Natural killer cell (primary cell): ENCODE measurements around the gene CDC27. TPM values are rescaled to one million over a fixed set of nuclear protein-coding genes. Genes with fewer than 3 reads are reported as not detected.
"Not testable (repeated sequence)": the region's sequence is repeated elsewhere in the genome, so short reads cannot be mapped to it uniquely, and the experiment has no call there.

ENCODE experiments used
- ATAC-seq, 3 donors: fragments of 150-1000 bp in 2 of 3; fragments of 200-7000 bp in 1 of 3; cut with Tn5 transposase; 1 replicate in 1 of 3; 2 replicates in 2 of 3; pipeline ENCODE4 v1.10.0; 2021; ENCODE audit warnings: mild to moderate bottlenecking in 2 of 3, moderate library complexity in 2 of 3
- DNase-seq, 2 donors: peaks; one replicate each; pipeline versions ENCODE4 v3.0.0 to v3.0.0-alpha.2; 2013 to 2021; ENCODE audit warnings: mixed read lengths in 1 of 2
- H3K27ac ChIP-seq: one replicate; pipeline ENCODE4 v1.5.1; 2013; ENCODE audit warnings: mild to moderate bottlenecking, low read length
- H3K27me3 ChIP-seq: one replicate; pipeline ENCODE4 v1.6.1; 2013; ENCODE audit warnings: low read length; ENCODE audit not compliant: control insufficient read depth, insufficient read depth
- H3K36me3 ChIP-seq: one replicate; pipeline ENCODE4 v1.6.1; 2013; ENCODE audit warnings: low read length; ENCODE audit not compliant: control insufficient read depth, insufficient read depth
- H3K4me1 ChIP-seq: one replicate; pipeline ENCODE4 v1.6.1; 2013; ENCODE audit warnings: low read length; ENCODE audit not compliant: control insufficient read depth, insufficient read depth
- H3K4me3 ChIP-seq: one replicate; pipeline ENCODE4 v1.5.1; 2013; ENCODE audit warnings: low read length
- H3K9me3 ChIP-seq: one replicate; pipeline ENCODE4 v1.6.1; 2013; ENCODE audit warnings: low read length; ENCODE audit not compliant: control insufficient read depth, insufficient read depth
- H3K27ac Mint-ChIP-seq, 2 donors: one replicate each; pipeline ENCODE4 v1.8.0; 2022; ENCODE audit warnings: mild to moderate bottlenecking in 2 of 2, mixed read lengths in 2 of 2, moderate library complexity in 1 of 2
- H3K27me3 Mint-ChIP-seq, 2 donors: one replicate each; pipeline ENCODE4 v1.8.0; 2022; ENCODE audit warnings: low read depth in 2 of 2, mixed read lengths in 2 of 2
- H3K36me3 Mint-ChIP-seq: one replicate; pipeline ENCODE4 v1.8.0; 2022; ENCODE audit warnings: mixed read lengths
- H3K4me1 Mint-ChIP-seq, 2 donors: one replicate each; pipeline ENCODE4 v1.8.0; 2022; ENCODE audit warnings: mixed read lengths in 2 of 2
- H3K4me3 Mint-ChIP-seq: one replicate; pipeline ENCODE4 v1.8.0; 2022; ENCODE audit warnings: mild to moderate bottlenecking, moderate library complexity, mixed read lengths
- H3K9me3 Mint-ChIP-seq, 2 donors: one replicate each; pipeline ENCODE4 v1.8.0; 2022; ENCODE audit warnings: mixed read lengths in 2 of 2
- CTCF ChIP-seq: fragments of 200-600 bp; IDR thresholded peaks from one replicate; pipeline ENCODE4 v1.8.0; 2022; ENCODE audit warnings: antibody characterized with exemption
- WGBS: methylation state at CpG from one replicate; pipeline ENCODE4 v1.1.7; 2013; ENCODE audit warnings: missing lambda C conversion rate; ENCODE audit not compliant: insufficient coverage; 5-methylcytosine and 5-hydroxymethylcytosine counted together
- intact Hi-C: fragments of 100-400 bp; cut with micrococcal nuclease; formaldehyde crosslinking; loops from one replicate; pipeline ENCODE4 v1.14.2; 2022
- total RNA-seq, 4 donors: library from RNA; stranded (reverse); fragments of 120-200 nt in 1 of 4; gene quantifications; one replicate each; pipeline versions ENCODE4 v1.2.3 to v1.2.4, GENCODE V29; 2013 to 2022

CDC27 gene
- total RNA-seq, 3 donors from 2014 or later (not counting 1 experiment from before 2014, with no cell fraction given), result 77.3 to 87.3 (median 78.8) TPM

GRCh38 chr17:47073629-47074028 is 115.5 kb downstream of the CDC27 start:
- H3K9me3 ChIP-seq, H3K36me3 ChIP-seq, H3K27ac Mint-ChIP-seq, H3K4me1 ChIP-seq, H3K4me3 Mint-ChIP-seq, ATAC-seq, H3K27me3 Mint-ChIP-seq, DNase-seq, H3K9me3 Mint-ChIP-seq, H3K27ac ChIP-seq, H3K36me3 Mint-ChIP-seq, intact Hi-C loops, H3K4me3 ChIP-seq, H3K27me3 ChIP-seq: not testable (repeated sequence)
- H3K4me1 Mint-ChIP-seq, result peaks cover 12 to 28% of the 10 kb centered on the region in 2 donors
- WGBS, result 96% methylated on average over 4 of the region's 4 CpGs

GRCh38 chr17:47072886-47073285 is 116.2 kb downstream of the CDC27 start:
- Mint-ChIP-seq H3K4me1 (peaks cover 12 to 32% of the 10 kb centered on the region in 2 donors), H3K36me3 (no peaks in the 10 kb centered on the region), H3K27ac (peak overlapping the region; percentile 12 to 39), H3K4me3 (no peak overlapping the region), H3K9me3 (no peaks in the 10 kb centered on the region), H3K27me3 (no peaks in the 10 kb centered on the region)
- WGBS, result 50% methylated on average over 1 of the region's 5 CpGs
- H3K9me3 ChIP-seq, result no peaks in the 10 kb centered on the region
- no peaks in the 10 kb centered on the region for H3K27me3 ChIP-seq
- intact Hi-C loops, result no loop called here
- H3K36me3 ChIP-seq, result no peaks in the 10 kb centered on the region
- ATAC-seq (no peak), DNase-seq (no peak)
- no peak for TF ChIP-seq CTCF
- no peak overlapping the region for H3K27ac ChIP-seq
- H3K4me3 ChIP-seq, result no peak overlapping the region
- peaks cover 10% of the 10 kb centered on the region for H3K4me1 ChIP-seq

DNA sequence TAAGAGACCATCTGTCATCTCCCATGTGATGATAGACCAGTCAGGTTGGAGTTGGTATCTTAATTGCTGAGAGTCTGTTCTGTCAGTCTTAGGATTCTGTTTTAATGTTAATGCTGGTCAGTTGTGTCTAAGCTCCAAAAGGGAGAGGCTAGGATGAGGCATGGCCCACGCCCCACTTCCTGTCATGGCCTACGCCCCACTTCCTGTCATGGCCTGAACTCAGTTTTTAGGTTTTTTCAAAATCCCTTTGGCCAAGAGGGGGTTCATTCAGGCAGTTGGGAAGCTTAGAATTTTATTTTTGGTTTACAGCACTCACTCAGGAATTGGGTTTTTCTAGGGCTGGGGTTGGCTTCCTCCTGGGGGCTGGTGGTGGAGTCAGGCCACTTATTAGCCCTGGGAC is 117.9 kb downstream of the CDC27 start:
- H3K4me3 ChIP-seq, H3K27me3 ChIP-seq, H3K36me3 Mint-ChIP-seq, H3K27me3 Mint-ChIP-seq, H3K36me3 ChIP-seq, ATAC-seq, DNase-seq, H3K4me3 Mint-ChIP-seq, H3K9me3 Mint-ChIP-seq, H3K4me1 ChIP-seq, H3K9me3 ChIP-seq, intact Hi-C loops: not testable (repeated sequence)
- H3K27ac Mint-ChIP-seq, result peak overlapping the region; percentile 25 to 43
- WGBS, result 20% methylated on average over 1 of the region's 2 CpGs
- peaks cover 21 to 44% of the 10 kb centered on the region in 2 donors for H3K4me1 Mint-ChIP-seq
- peak overlapping the region; percentile 29 for H3K27ac ChIP-seq

GRCh38 chr17:47070266-47070665 is 118.8 kb downstream of the CDC27 start:
- H3K4me3 ChIP-seq, H3K9me3 Mint-ChIP-seq, H3K27me3 ChIP-seq, DNase-seq, H3K27ac ChIP-seq, H3K9me3 ChIP-seq, ATAC-seq, H3K4me1 ChIP-seq, intact Hi-C loops, H3K4me3 Mint-ChIP-seq, H3K36me3 ChIP-seq, H3K27me3 Mint-ChIP-seq, H3K36me3 Mint-ChIP-seq: not testable (repeated sequence)
- H3K27ac Mint-ChIP-seq, result peak overlapping the region; percentile 25 to 43
- 96% methylated on average over 3 of the region's 4 CpGs for WGBS
- peaks cover 27 to 47% of the 10 kb centered on the region in 2 donors for H3K4me1 Mint-ChIP-seq

Other genes starting within 250 kb of the CDC27 start
- gene RPRML, start 210.0 kb downstream of the CDC27 start, total RNA-seq, result not detected
- under 1 TPM in 1 of 3 donors, not detected in 2; 0.33 TPM for gene MYL4, start 20.1 kb upstream of the CDC27 start, total RNA-seq
- 10 to 100 TPM in 2 of 3 donors, 1 to 10 TPM in 1; 4.2 to 30.6 (median 11.6) TPM for gene ITGB3, start 64.5 kb upstream of the CDC27 start, total RNA-seq
- gene EFCAB13, start 134.7 kb upstream of the CDC27 start, total RNA-seq, result 10 to 100 TPM in 1 of 3 donors, 1 to 10 TPM in 2; 2.4 to 11.9 (median 5.8) TPM